Dendritic cell treated with granulocyte-macrophage colony-stimulating factor and Interleukin-4, amounts not matched to agents 40 ng/mL and 50 ng/mL, for 4 days (primary cell): ENCODE measurements around the gene GLB1L3.
"Not testable (repeated sequence)": the region's sequence is repeated elsewhere in the genome, so short reads cannot be mapped to it uniquely, and the experiment has no call there.

ENCODE experiments used
- H3K27ac Mint-ChIP-seq: one replicate; pipeline ENCODE4 v1.8.0; 2022; ENCODE audit warnings: mild to moderate bottlenecking, mixed read lengths
- H3K27me3 Mint-ChIP-seq: one replicate; pipeline ENCODE4 v1.8.0; 2022; ENCODE audit warnings: mild to moderate bottlenecking, mixed read lengths
- H3K36me3 Mint-ChIP-seq: one replicate; pipeline ENCODE4 v1.8.0; 2022; ENCODE audit warnings: low read depth, mixed read lengths
- H3K4me1 Mint-ChIP-seq: one replicate; pipeline ENCODE4 v1.8.0; 2022; ENCODE audit warnings: low read depth, mixed read lengths
- H3K4me3 Mint-ChIP-seq: one replicate; pipeline ENCODE4 v1.8.0; 2022; ENCODE audit warnings: mild to moderate bottlenecking, moderate library complexity, mixed read lengths
- H3K9me3 Mint-ChIP-seq: one replicate; pipeline ENCODE4 v1.8.0; 2022; ENCODE audit warnings: mixed read lengths
- intact Hi-C: fragments of 100-400 bp; cut with micrococcal nuclease; formaldehyde crosslinking; loops from one replicate; pipeline ENCODE4 v1.15.0; 2022

Gene GLB1L3

GRCh38 chr11:134243913-134244312, 32.3 kb upstream of the GLB1L3 start:
- intact Hi-C loops = no loop called here
- Mint-ChIP-seq H3K9me3 (no peaks in the 10 kb centered on the region), H3K4me1 (no peaks in the 10 kb centered on the region), H3K27ac (no peak overlapping the region), H3K36me3 (peaks cover 98% of the 10 kb centered on the region), H3K27me3 (no peaks in the 10 kb centered on the region), H3K4me3 (no peak overlapping the region)

GRCh38 chr11:134244593-134244992, 31.6 kb upstream of the GLB1L3 start:
- Mint-ChIP-seq H3K4me1 (no peaks in the 10 kb centered on the region), H3K27ac (no peak overlapping the region), H3K9me3 (no peaks in the 10 kb centered on the region), H3K4me3 (no peak overlapping the region), H3K36me3 (peaks cover 98% of the 10 kb centered on the region), H3K27me3 (no peaks in the 10 kb centered on the region)
- intact Hi-C loops = no loop called here

GRCh38 chr11:134245434-134245833, 30.7 kb upstream of the GLB1L3 start:
- Mint-ChIP-seq H3K4me1 (no peaks in the 10 kb centered on the region), H3K27ac (no peak overlapping the region), H3K9me3 (no peaks in the 10 kb centered on the region), H3K27me3 (no peaks in the 10 kb centered on the region), H3K4me3 (no peak overlapping the region), H3K36me3 (peaks cover 96% of the 10 kb centered on the region)
- intact Hi-C loops = no loop called here

GRCh38 chr11:134246100-134246499, 30.1 kb upstream of the GLB1L3 start:
- Mint-ChIP-seq H3K36me3 (peaks cover 91% of the 10 kb centered on the region), H3K4me1 (no peaks in the 10 kb centered on the region), H3K4me3 (no peak overlapping the region), H3K9me3 (no peaks in the 10 kb centered on the region), H3K27me3 (no peaks in the 10 kb centered on the region), H3K27ac (no peak overlapping the region)
- intact Hi-C loops = no loop called here

GRCh38 chr11:134246678-134247077, 29.5 kb upstream of the GLB1L3 start:
- no peaks in the 10 kb centered on the region for H3K27me3 Mint-ChIP-seq
- peaks cover 85% of the 10 kb centered on the region for H3K36me3 Mint-ChIP-seq
- no peaks in the 10 kb centered on the region for H3K9me3 Mint-ChIP-seq
- intact Hi-C loops = no loop called here
- H3K27ac Mint-ChIP-seq = no peak overlapping the region
- H3K4me3 Mint-ChIP-seq = no peak overlapping the region
- no peaks in the 10 kb centered on the region for H3K4me1 Mint-ChIP-seq

GRCh38 chr11:134248910-134249480, 27.2 kb upstream of the GLB1L3 start:
- Mint-ChIP-seq H3K4me1 (peaks cover 10% of the 10 kb centered on the region), H3K9me3 (no peaks in the 10 kb centered on the region), H3K27me3 (no peaks in the 10 kb centered on the region), H3K36me3 (peaks cover 70% of the 10 kb centered on the region), H3K27ac (no peak overlapping the region), H3K4me3 (no peak overlapping the region)
- intact Hi-C loops = no loop called here

GRCh38 chr11:134250246-134250645, 25.9 kb upstream of the GLB1L3 start:
- Mint-ChIP-seq H3K36me3 (peaks cover 57% of the 10 kb centered on the region), H3K4me1 (peaks cover 22% of the 10 kb centered on the region), H3K27ac (no peak overlapping the region), H3K9me3 (no peaks in the 10 kb centered on the region), H3K27me3 (no peaks in the 10 kb centered on the region), H3K4me3 (no peak overlapping the region)
- intact Hi-C loops = loop anchor here (10.0 kb wide), 1 partner anchor 45 kb away; no protein-coding TSS in a partner anchor

GRCh38 chr11:134250675-134251074, 25.5 kb upstream of the GLB1L3 start:
- Mint-ChIP-seq H3K36me3 (peaks cover 53% of the 10 kb centered on the region), H3K27me3 (no peaks in the 10 kb centered on the region), H3K27ac (no peak overlapping the region), H3K4me1 (peaks cover 22% of the 10 kb centered on the region), H3K9me3 (no peaks in the 10 kb centered on the region), H3K4me3 (no peak overlapping the region)
- intact Hi-C loops = loop anchor here (10.0 kb wide), 1 partner anchor 46 kb away; no protein-coding TSS in a partner anchor

GRCh38 chr11:134252346-134253187, 23.6 kb upstream of the GLB1L3 start:
- intact Hi-C loops = loop anchor here (1.0 to 10.0 kb wide), 2 partner anchors 28 to 48 kb away; partner anchors contain the start of gene VPS26B
- no peaks in the 10 kb centered on the region for H3K27me3 Mint-ChIP-seq
- no peaks in the 10 kb centered on the region for H3K9me3 Mint-ChIP-seq
- peaks cover 40% of the 10 kb centered on the region for H3K36me3 Mint-ChIP-seq
- H3K4me3 Mint-ChIP-seq = peak overlapping the region; percentile 96
- H3K4me1 Mint-ChIP-seq = peaks cover 22% of the 10 kb centered on the region
- H3K27ac Mint-ChIP-seq = peak overlapping the region; percentile 84

- H3K36me3 Mint-ChIP-seq = peaks cover 37% of the 10 kb centered on the region
- peaks cover 27% of the 10 kb centered on the region for H3K4me1 Mint-ChIP-seq
Measured at GRCh38 chr11:134253188-134253993, 22.8 kb upstream of the GLB1L3 start, which contains the start of the genes ACAD8 and THYN1. Gene ACAD8 (plus strand): TSS chr11:134253568. CDS start chr11:134253601, 33 bp downstream. Gene THYN1 (minus strand): TSS chr11:134253352. CDS start chr11:134252882, 470 bp downstream.

GRCh38 chr11:134254433-134255183, 21.6 kb upstream of the GLB1L3 start:
- peaks cover 37% of the 10 kb centered on the region for H3K36me3 Mint-ChIP-seq
- intact Hi-C loops = loop anchor here (10.0 kb wide), 1 partner anchor 50 kb away; no protein-coding TSS in a partner anchor
- H3K27ac Mint-ChIP-seq = no peak overlapping the region
- H3K4me3 Mint-ChIP-seq = peak overlapping the region; percentile 96
- peaks cover 29% of the 10 kb centered on the region for H3K4me1 Mint-ChIP-seq
- H3K9me3 Mint-ChIP-seq = no peaks in the 10 kb centered on the region
- H3K27me3 Mint-ChIP-seq = peaks cover 5% of the 10 kb centered on the region

More at GRCh38 chr11:134253188-134253993, 22.8 kb upstream of the GLB1L3 start, which contains the start of the genes ACAD8 and THYN1:
- intact Hi-C loops = loop anchor here (1.0 to 10.0 kb wide), 2 partner anchors 29 to 49 kb away; partner anchors contain the start of gene VPS26B
- peaks cover 2% of the 10 kb centered on the region for H3K27me3 Mint-ChIP-seq
- H3K9me3 Mint-ChIP-seq = no peaks in the 10 kb centered on the region
- H3K4me3 Mint-ChIP-seq = peak within 1 kb of the TSS; percentile 96
- H3K27ac Mint-ChIP-seq = peak within 1 kb of the TSS; percentile 84

- not testable (repeated sequence) for H3K27me3 Mint-ChIP-seq, H3K9me3 Mint-ChIP-seq, H3K4me3 Mint-ChIP-seq, H3K27ac Mint-ChIP-seq
- H3K36me3 Mint-ChIP-seq = peaks cover 37% of the 10 kb centered on the region
- H3K4me1 Mint-ChIP-seq = peaks cover 34% of the 10 kb centered on the region
- intact Hi-C loops = loop anchor here (10.0 kb wide), 1 partner anchor 50 kb away; no protein-coding TSS in a partner anchor
Measured at GRCh38 chr11:134255184-134255561, 21.0 kb upstream of the GLB1L3 start.

GRCh38 chr11:134257101-134257500, 19.1 kb upstream of the GLB1L3 start:
- intact Hi-C loops = loop anchor here (10.0 kb wide), 1 partner anchor 52 kb away; no protein-coding TSS in a partner anchor
- Mint-ChIP-seq H3K27me3 (peaks cover 7% of the 10 kb centered on the region), H3K27ac (no peak overlapping the region), H3K36me3 (peaks cover 56% of the 10 kb centered on the region), H3K9me3 (no peaks in the 10 kb centered on the region), H3K4me1 (peaks cover 41% of the 10 kb centered on the region), H3K4me3 (no peak overlapping the region)
